VCaP (cell line): ENCODE data around the gene CCDC112.

Experiments
- H3K27ac ChIP-seq: fragments of 450-650 bp; 2 replicates; pipeline ENCODE4 v1.5.1; 2017
- TF ChIP-seq, protein P1 (sequence below): fragments of 450-650 bp; conservative IDR thresholded peaks from 2 replicates; pipeline ENCODE4 v1.5.1; 2017; ENCODE audit warnings: mild to moderate bottlenecking, moderate library complexity

CCDC112 gene

DNA sequence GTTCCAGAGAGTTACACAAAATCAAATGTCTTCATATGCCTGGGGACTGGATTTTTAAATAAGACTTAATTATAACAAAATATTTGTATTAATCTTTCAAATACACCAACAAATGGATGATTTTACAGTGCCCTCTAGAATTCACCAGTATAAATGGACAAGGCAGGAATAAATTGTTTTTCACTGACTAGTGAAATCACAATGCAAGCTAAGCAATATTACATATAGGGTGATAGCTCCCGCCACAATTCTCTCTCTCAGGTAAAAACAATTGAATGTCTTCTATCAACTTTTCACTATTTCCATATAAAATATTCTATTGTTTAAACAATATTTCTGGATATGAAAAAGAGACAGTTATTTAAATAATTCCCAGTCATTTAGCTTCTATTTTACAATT, 8.0 kb upstream of the CCDC112 start:
- TF ChIP-seq, protein P1, sequence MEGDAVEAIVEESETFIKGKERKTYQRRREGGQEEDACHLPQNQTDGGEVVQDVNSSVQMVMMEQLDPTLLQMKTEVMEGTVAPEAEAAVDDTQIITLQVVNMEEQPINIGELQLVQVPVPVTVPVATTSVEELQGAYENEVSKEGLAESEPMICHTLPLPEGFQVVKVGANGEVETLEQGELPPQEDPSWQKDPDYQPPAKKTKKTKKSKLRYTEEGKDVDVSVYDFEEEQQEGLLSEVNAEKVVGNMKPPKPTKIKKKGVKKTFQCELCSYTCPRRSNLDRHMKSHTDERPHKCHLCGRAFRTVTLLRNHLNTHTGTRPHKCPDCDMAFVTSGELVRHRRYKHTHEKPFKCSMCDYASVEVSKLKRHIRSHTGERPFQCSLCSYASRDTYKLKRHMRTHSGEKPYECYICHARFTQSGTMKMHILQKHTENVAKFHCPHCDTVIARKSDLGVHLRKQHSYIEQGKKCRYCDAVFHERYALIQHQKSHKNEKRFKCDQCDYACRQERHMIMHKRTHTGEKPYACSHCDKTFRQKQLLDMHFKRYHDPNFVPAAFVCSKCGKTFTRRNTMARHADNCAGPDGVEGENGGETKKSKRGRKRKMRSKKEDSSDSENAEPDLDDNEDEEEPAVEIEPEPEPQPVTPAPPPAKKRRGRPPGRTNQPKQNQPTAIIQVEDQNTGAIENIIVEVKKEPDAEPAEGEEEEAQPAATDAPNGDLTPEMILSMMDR = no peak
- peak overlapping the region; percentile 70; the same call in 1 of the 2 replicates for H3K27ac ChIP-seq

DNA sequence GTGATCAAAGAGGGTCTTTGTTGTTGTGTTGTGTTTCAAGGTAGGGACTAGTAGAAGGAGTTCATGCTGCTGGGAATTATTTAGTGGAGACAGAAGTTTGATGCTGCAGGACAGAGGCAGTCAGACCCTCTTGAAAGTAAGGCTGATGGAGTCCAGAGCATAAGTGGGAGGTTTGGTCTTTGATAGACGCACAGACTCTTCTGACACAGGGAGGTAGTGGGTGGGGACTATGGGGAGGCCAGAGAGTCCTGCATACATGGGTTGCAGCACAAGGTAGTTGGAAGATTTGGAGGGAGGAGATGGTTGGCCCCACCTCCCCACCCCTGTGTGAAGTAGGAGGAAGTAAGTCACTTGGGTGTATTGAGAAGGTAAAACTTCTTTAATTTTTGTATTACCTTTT, 2.4 kb upstream of the CCDC112 start:
- no peak overlapping the region for H3K27ac ChIP-seq
- TF ChIP-seq, protein P1 = no peak

DNA sequence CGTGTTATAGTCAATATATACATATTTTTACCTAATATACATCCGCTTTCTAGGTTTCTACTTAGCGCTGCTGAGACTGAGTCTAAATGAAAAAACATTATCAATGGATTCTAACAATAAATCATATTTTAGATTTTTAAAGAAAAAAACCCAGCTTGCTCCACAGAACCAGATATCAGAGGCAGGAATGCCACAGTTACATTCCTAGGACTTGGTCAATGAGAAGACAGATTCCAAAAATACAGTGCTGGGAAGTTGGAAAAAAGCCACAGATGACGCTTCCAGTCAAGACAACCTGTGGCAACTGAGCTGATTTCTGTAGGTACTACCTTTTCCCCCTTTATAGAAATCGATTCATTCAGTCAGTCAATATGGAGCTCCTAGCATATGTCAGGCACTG, 577 bp upstream of the CCDC112 start:
- no peak overlapping the region for H3K27ac ChIP-seq
- TF ChIP-seq, protein P1 = no peak

DNA sequence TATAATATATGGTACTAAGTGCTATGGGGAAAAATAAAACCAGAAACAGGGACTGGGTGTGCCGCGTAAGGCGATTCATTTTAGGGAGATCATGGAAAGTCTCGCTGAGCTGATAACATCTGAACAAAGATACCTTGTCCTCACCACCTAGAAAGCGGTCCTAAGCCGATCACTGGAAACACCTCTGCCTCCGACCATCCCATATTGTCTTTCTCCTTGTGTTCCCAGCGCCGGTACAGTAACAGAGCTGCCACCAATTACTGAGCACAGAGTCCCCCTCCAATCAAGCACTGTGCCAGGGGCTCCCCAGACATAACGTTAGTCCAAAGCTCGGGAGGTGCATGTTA, 704 bp downstream of the CCDC112 start:
- H3K27ac ChIP-seq = peak overlapping the region; percentile 83
- TF ChIP-seq, protein P1 = no peak

DNA sequence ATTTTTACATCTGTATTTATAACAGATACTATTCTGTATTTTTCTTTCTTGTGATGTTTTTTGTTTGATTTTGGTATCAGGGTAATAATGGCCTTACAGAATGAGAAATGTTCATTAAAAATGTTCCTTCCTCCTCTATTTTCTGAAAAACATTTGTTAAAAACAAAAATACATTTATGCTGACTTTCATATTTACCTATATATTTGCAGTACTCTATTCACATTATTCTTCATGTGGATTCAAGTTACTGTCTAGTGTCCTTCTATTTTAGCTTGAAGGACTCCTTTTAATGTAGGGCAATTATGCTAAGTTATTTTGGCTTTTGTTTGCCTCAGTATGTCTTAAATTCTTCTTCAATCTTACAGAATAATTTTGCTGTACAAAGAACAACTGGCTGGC, 5.1 kb downstream of the CCDC112 start:
- H3K27ac ChIP-seq = no peak overlapping the region
- TF ChIP-seq, protein P1 = no peak

DNA sequence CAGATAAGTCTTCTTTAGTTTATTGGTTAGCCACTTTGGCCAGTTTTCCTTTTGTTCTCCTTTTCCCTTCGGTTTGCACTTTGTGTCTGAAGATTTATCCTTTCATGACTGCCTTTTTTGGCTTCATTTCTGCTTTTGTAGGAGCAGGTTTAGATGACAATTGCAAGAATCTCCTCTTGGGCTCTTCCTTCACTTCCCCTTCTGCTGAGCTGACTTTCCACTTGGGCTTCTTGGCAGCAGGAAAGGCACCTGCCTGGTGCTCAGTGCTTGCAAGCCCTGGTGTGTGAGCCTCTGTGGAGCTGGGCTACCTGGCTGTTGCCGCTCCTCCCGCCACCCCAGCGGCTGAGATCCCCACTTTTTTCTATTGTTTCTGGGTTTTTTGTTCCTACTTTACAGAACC, 7.3 kb downstream of the CCDC112 start:
- TF ChIP-seq, protein P1 = no peak
- H3K27ac ChIP-seq = no peak overlapping the region

DNA sequence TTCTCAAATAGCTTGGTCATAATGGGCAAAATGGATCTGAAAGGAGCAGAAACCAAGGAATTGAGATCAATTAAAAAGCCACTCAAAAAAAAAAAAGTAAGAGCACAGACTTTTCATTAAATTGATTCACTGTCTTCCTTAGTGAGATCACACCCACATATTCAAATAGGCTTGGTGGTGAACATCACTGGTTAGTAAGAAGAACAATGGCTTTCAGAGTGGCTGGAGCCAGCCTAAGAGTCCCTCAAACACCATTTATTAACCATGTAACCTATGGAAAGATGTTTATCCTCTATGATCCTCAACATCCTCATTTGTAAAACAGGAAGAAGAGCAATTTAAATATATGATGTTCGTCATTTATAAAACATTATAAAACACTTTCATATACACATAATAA, 12.4 kb downstream of the CCDC112 start:
- H3K27ac ChIP-seq = no peak overlapping the region
- TF ChIP-seq, protein P1 = no peak

DNA sequence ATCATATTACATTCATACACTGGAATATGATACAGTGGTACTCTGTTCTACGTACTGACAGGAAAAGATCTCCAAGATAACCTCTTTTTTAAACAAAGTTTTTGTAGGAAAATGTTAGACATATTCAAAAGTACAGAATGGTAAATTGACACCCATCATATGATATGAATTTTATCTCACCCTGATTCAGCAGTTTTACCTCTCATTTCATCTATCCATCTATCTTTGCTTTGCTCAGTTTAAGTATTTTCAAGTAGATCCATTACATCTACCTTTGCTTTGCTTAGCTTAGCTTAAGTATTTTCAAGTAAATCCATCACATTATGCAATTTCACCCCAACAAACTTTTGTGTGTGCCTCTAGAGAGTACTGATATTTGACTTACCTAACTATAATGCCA, 14.3 kb downstream of the CCDC112 start:
- H3K27ac ChIP-seq = no peak overlapping the region
- TF ChIP-seq, protein P1 = no peak
